T-helper 1 cell (primary cell): ENCODE data around the gene INPP5A.
"Not testable (repeated sequence)": the region's sequence is repeated elsewhere in the genome, so short reads cannot be mapped to it uniquely, and the experiment has no call there.

Experiments used
- DNase-seq, 5 donors: peaks; one replicate each; pipeline ENCODE4 v3.0.0-alpha.2; 2012 to 2020

Gene INPP5A

DNA sequence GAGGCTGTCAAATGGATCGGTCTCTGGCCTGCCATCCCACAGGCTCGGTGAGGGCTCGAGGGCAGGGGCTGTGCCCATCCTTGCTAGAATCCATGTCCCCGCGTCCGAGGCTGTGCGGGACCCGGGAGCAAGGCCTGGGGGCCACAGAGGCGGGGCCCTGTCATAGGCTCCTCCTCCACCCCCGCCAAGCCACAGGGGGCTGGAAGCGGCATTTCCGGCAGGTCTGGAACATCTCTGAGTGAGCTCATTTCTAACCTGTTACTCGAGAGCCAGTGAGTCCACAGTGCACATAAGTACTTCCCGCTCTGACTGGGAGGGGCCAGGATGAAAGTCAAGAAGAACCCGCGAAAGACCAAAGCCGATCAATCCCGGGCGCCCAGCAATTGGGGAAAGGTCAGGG, 190.7 kb downstream of the INPP5A start:
- no peak for DNase-seq

GRCh38 chr10:132728741-132729140, 191.2 kb downstream of the INPP5A start:
- no peak for DNase-seq

GRCh38 chr10:132729810-132730572, 192.4 kb downstream of the INPP5A start:
- DNase-seq = no peak

GRCh38 chr10:132730573-132730953, 193.0 kb downstream of the INPP5A start:
- DNase-seq = no peak

DNA sequence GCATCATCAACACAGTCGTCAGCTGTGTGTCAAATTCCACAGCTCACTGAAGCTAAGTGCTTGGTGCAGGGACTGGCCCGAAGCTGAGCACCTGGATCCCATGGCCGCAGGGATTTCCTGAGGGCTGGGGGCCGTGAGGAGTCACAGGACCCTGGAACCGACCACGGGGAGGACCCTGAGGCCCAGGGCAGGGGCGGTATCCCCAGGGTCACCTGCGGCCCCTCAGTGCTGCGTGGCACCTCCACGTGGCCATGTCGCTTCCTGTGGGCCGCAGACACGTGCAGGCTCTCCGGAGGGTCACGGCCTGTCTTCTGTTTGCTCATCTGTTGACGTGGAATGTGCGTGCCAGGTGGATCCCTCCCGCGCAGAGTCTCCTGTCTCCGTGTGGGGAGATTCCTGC, 194.9 kb downstream of the INPP5A start:
- DNase-seq = no peak

DNA sequence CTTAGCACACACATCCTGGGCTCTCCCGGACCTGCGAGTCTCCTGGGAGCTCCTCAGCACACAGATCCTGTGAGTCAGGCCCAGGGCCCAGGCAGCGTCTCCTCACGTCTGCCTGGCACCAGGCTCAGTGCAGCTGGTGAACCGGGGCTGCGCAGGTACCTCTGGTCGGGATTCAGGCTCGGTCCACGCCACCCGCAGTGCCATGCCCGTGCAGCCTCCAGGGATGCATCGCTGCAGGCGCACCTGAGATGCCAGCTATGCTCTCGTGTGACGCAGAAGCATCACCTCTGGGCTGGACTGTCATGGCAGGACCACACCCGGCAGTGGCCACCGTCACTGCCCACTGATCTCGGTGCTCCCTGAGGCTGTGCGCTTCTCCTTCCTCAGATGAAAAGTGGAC, 196.3 kb downstream of the INPP5A start:
- DNase-seq = no peak

DNA sequence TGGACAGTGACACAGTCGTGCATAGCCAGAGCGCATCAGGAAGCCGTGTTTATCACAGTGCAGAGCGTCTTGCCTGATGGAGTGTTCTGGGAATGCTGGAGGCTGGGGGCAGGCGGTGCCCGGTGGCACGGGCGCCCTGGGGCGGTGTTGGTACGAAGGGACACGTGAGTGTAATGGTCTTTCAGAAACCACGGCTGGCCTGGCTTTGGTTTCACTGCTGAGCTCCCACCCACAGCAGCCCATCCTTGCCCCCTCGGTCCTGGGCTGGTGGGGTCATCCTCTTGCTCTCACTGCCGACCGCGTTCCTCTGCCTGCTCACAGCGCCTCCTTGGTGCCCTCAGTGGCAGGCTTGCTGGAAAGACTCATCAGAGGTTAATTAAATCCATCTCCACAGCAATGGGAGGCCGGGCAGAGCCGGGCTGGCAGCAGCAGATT, 197.8 kb downstream of the INPP5A start:
- DNase-seq = no peak

GRCh38 chr10:132735923-132736391, 198.4 kb downstream of the INPP5A start:
- DNase-seq = no peak

- DNase-seq = no peak
Measured at GRCh38 chr10:132737390-132738048, 199.9 kb downstream of the INPP5A start.

GRCh38 chr10:132738454-132739224, 201.1 kb downstream of the INPP5A start:
- DNase-seq = no peak

- no peak for DNase-seq
Measured at GRCh38 chr10:132739225-132739613, 201.6 kb downstream of the INPP5A start.

DNA sequence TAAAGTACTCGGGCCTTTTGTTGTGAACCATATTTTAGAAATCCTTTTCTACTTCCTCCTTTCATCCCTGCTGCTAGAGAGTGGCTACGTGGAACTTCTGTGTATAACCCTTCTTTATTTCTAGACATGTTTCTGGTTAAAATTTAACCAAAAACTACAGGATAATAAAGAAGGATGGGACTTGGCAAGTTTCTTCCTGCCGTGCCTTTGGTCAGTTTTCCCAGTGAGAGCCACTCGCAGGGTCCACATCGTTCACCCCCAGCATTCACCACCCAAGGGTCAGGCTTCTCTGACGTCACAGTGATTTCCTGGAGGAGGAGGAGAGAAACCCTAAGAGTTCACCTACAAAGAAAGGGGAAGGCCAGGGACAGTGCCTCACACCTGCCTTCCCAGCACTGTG, 203.0 kb downstream of the INPP5A start:
- no peak for DNase-seq

DNA sequence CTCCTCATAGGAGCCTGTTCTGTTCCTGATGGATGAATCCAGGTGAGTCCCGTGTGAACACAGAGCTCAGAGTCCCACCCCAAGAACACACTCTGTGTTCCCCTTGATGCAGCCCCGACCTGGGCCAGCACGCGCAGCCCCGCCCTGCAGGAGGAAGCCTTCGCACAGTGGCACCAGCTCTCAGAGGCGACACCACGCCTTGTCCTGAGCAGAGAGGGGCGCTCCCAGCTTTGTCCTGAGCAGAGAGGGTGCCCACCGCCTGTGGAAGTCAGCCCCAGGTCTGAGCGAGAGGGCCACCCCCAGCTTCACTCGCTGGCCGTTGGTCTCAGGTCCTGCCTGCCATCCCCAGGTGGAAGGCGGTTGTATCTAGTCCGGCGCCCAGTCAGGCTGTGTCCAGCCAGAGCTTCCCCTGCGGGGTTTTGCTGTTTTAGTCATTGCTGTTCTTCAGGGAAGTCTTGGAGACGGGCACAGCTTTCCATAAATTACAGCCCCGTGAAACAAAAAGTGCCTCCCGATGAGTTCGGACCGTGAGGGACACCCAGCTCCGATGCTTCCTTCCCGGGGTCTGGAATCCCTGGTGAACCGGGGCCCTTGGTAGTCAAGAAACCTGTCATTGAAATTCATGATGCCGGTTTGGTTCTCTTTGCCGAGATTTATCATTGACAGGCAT, 204.7 kb downstream of the INPP5A start:
- no peak for DNase-seq

- DNase-seq = no peak
Measured at GRCh38 chr10:132742837-132743194, 205.2 kb downstream of the INPP5A start.

GRCh38 chr10:132743196-132743924, 205.8 kb downstream of the INPP5A start:
- not testable (repeated sequence) for DNase-seq

DNA sequence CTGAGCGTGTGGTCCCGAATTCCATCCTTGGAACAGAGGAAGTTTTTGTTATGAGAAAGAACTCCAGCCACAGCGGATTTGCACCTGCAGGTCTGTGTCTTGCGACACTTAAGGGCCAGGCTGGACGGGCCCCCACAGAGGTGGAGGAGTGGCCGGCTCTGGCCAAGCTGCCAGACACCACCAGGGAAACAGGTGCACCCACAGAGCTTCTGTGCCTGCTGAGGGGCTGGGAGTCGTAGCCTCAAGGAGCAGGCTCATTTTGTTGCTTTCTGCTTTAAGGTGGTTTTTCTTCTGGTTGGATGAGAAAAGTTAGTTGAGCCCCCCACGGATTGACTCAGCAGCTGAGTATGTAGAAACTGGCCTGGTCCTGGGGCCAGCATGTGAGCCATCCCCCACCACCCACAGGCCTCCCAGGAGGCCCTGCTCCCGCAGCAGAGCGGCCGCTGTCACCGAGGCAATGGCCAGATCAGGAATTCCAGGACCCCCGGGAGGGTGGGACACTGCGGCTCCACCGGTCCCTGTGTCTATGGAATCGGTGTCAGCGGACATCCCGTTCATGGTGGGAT, 206.4 kb downstream of the INPP5A start:
- DNase-seq = no peak

- DNase-seq = no peak
Measured at GRCh38 chr10:132744839-132745238, 207.3 kb downstream of the INPP5A start.

DNA sequence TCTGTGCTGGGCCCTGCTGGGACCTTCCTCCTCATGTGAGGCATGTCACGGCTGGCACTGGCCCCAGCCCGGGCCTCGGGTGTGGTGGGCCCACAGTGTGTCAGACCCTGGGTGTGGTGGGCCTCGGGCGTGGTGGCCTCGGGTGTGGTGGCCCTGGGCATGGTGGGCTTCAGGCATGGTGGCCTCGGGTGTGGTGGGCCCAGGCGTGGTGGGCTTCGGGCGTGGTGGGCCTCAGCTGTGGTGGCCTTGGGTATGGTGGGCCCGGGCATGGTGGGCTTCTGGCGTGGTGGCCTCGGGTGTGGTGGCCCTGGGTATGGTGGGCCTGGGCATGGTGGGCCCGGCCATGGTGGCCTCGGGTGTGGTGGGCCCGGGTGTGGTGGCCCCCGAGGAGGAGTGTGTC, 207.9 kb downstream of the INPP5A start:
- no peak for DNase-seq

- no peak for DNase-seq
Measured at GRCh38 chr10:132745971-132746370, 208.4 kb downstream of the INPP5A start.

DNA sequence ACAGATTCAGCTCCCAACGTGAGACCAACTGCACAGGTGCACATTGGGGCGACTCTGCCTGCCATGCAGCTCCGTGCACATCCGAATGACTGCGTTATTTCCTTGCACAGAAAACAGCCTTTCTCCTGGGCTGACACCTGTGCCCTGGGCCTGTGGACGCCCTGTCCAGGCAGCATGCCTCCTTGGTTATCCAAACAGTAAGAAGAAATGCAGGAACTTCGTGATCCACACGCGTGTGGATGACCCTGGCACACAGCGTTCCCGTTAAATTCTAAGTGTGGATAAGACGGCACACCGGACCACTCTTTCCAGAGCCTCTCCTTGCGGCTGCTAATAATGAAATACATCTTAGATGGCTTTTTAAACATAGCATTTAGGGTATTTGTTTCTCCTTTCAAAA, 208.8 kb downstream of the INPP5A start:
- no peak for DNase-seq

GRCh38 chr10:132746801-132747625, 209.4 kb downstream of the INPP5A start:
- DNase-seq = no peak
